ENCODE data around the gene PRSS2.

DNA sequence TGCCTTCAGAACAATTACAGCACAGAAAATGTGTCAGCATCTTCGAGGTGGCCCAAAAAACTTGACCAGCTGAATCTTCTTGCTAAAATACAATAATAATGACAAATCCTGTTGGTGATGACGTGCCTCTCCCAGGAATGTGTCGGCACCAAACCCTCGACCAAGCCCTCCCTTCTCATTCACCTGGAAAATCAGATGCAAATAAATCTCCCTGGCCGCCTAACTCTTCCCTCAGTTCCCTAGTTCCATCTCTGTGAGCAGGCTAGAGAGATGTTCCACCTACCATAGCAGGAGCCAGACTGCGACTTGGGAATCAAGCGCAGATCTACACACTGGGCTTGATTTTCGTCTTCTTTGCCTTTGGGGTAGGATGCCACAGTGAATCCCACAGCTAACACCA is 17.4 kb upstream of the PRSS2 start:
- TF ChIP-seq CTCF (IDR thresholded peaks at IDR 0.05; ENCODE audit: insufficient read depth, low read length) (no peak), POLR2AphosphoS5 (IDR thresholded peaks at IDR 0.05; ENCODE audit: low read depth) (no peak), SPI1 (IDR thresholded peaks at IDR 0.05; ENCODE audit: borderline replicate concordance, low read depth) (no peak)
- TF ChIP-seq, protein P1, sequence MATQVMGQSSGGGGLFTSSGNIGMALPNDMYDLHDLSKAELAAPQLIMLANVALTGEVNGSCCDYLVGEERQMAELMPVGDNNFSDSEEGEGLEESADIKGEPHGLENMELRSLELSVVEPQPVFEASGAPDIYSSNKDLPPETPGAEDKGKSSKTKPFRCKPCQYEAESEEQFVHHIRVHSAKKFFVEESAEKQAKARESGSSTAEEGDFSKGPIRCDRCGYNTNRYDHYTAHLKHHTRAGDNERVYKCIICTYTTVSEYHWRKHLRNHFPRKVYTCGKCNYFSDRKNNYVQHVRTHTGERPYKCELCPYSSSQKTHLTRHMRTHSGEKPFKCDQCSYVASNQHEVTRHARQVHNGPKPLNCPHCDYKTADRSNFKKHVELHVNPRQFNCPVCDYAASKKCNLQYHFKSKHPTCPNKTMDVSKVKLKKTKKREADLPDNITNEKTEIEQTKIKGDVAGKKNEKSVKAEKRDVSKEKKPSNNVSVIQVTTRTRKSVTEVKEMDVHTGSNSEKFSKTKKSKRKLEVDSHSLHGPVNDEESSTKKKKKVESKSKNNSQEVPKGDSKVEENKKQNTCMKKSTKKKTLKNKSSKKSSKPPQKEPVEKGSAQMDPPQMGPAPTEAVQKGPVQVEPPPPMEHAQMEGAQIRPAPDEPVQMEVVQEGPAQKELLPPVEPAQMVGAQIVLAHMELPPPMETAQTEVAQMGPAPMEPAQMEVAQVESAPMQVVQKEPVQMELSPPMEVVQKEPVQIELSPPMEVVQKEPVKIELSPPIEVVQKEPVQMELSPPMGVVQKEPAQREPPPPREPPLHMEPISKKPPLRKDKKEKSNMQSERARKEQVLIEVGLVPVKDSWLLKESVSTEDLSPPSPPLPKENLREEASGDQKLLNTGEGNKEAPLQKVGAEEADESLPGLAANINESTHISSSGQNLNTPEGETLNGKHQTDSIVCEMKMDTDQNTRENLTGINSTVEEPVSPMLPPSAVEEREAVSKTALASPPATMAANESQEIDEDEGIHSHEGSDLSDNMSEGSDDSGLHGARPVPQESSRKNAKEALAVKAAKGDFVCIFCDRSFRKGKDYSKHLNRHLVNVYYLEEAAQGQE (IDR thresholded peaks at IDR 0.05; ENCODE audit: insufficient replicate concordance, low read depth) = no peak
